IPS-NIHi7 (cell line): ENCODE results near the gene C1QL1.
A peak's percentile ranks its signal among the peaks of the same experiment; 100 is the strongest.
"Not testable (repeated sequence)": the region's sequence is repeated elsewhere in the genome, so short reads cannot be mapped to it uniquely, and the experiment has no call there.

Source experiments
- DNase-seq: peaks from one replicate; pipeline ENCODE4 v3.0.0; 2012; ENCODE audit warnings: mixed read lengths; ENCODE audit errors: extremely low spot score

Gene C1QL1

GRCh38 chr17:44965481-44966234, 2.4 kb downstream of the C1QL1 start:
- DNase-seq = no peak

GRCh38 chr17:44961921-44962350, 6.2 kb downstream of the C1QL1 start:
- DNase-seq = peak; percentile 55

GRCh38 chr17:44960691-44961090, 7.4 kb downstream of the C1QL1 start:
- DNase-seq = no peak

- DNase-seq = no peak
Observed at GRCh38 chr17:44959821-44960531, 8.1 kb downstream of the C1QL1 start.

GRCh38 chr17:44956998-44957981, 10.8 kb downstream of the C1QL1 start:
- DNase-seq = no peak

GRCh38 chr17:44955674-44956425, 12.3 kb downstream of the C1QL1 start:
- DNase-seq = no peak

- no peak for DNase-seq
Observed at GRCh38 chr17:44952946-44953475, 15.1 kb downstream of the C1QL1 start.

- no peak for DNase-seq
Observed at GRCh38 chr17:44948315-44948795, 19.7 kb downstream of the C1QL1 start.

- peak; percentile 99 for DNase-seq
Observed at GRCh38 chr17:44947461-44948314, 20.4 kb downstream of the C1QL1 start, which contains the start of gene KIF18B. Gene KIF18B, minus strand, starts transcription at chr17:44947773. Its CDS starts 11,429 bp downstream, at chr17:44936344.

- DNase-seq = not testable (repeated sequence)
Observed at GRCh38 chr17:44945652-44946051, 22.5 kb downstream of the C1QL1 start.

- no peak for DNase-seq
Observed at GRCh38 chr17:44942456-44942855, 25.6 kb downstream of the C1QL1 start.

- DNase-seq = no peak
Observed at GRCh38 chr17:44941712-44942331, 26.3 kb downstream of the C1QL1 start.

GRCh38 chr17:44940768-44941167, 27.3 kb downstream of the C1QL1 start:
- no peak for DNase-seq

- no peak for DNase-seq
Observed at GRCh38 chr17:44940317-44940716, 27.8 kb downstream of the C1QL1 start.

- no peak for DNase-seq
Observed at GRCh38 chr17:44935116-44935515, 33.0 kb downstream of the C1QL1 start.

- DNase-seq = no peak
Observed at GRCh38 chr17:44934745-44935105, 33.4 kb downstream of the C1QL1 start.

- DNase-seq = no peak
Observed at GRCh38 chr17:44933824-44934744, 34.0 kb downstream of the C1QL1 start.

- no peak for DNase-seq
Observed at GRCh38 chr17:44932787-44933097, 35.4 kb downstream of the C1QL1 start.
